Fibroblast of skin of left quadriceps (primary cell): Measurements from ENCODE around the gene ZCCHC2.

Experiments used
- DNase-seq, 2 experiments: peaks; one replicate each; pipeline ENCODE4 v3.0.0-alpha.2; 2013; ENCODE audit warnings: low read depth in 2 of 2

Gene ZCCHC2

GRCh38 chr18:62538881-62539280 lies 16.1 kb downstream of the ZCCHC2 start:
- no peak for DNase-seq

- no peak for DNase-seq
Measured at GRCh38 chr18:62539284-62540165, 16.7 kb downstream of the ZCCHC2 start.

- DNase-seq = no peak
Measured at GRCh38 chr18:62543021-62543420, 20.2 kb downstream of the ZCCHC2 start.

GRCh38 chr18:62545098-62545497 lies 22.3 kb downstream of the ZCCHC2 start:
- DNase-seq = no peak

GRCh38 chr18:62549755-62550154 lies 26.9 kb downstream of the ZCCHC2 start:
- DNase-seq = no peak

- no peak for DNase-seq
Measured at GRCh38 chr18:62550746-62551145, 27.9 kb downstream of the ZCCHC2 start.

GRCh38 chr18:62551972-62552513 lies 29.2 kb downstream of the ZCCHC2 start:
- no peak for DNase-seq

GRCh38 chr18:62554061-62554815 lies 31.4 kb downstream of the ZCCHC2 start:
- no peak for DNase-seq

- peak; percentile 20 to 32 for DNase-seq
Measured at GRCh38 chr18:62555135-62555534, 32.3 kb downstream of the ZCCHC2 start.

GRCh38 chr18:62556397-62556796 lies 33.6 kb downstream of the ZCCHC2 start:
- DNase-seq = no peak

- no peak for DNase-seq
Measured at GRCh38 chr18:62558015-62558663, 35.3 kb downstream of the ZCCHC2 start.

- DNase-seq = no peak
Measured at GRCh38 chr18:62564044-62564443, 41.2 kb downstream of the ZCCHC2 start.

GRCh38 chr18:62566199-62566598 lies 43.4 kb downstream of the ZCCHC2 start:
- no peak for DNase-seq

GRCh38 chr18:62566818-62567217 lies 44.0 kb downstream of the ZCCHC2 start:
- no peak for DNase-seq

- DNase-seq = no peak
Measured at GRCh38 chr18:62569081-62569655, 46.3 kb downstream of the ZCCHC2 start.

GRCh38 chr18:62571037-62571436 lies 48.2 kb downstream of the ZCCHC2 start:
- DNase-seq = no peak

- DNase-seq = no peak
Measured at GRCh38 chr18:62571648-62572047, 48.8 kb downstream of the ZCCHC2 start.

- DNase-seq = no peak
Measured at GRCh38 chr18:62572456-62572855, 49.6 kb downstream of the ZCCHC2 start.

- no peak for DNase-seq
Measured at GRCh38 chr18:62574776-62575175, 52.0 kb downstream of the ZCCHC2 start.

- no peak for DNase-seq
Measured at GRCh38 chr18:62576271-62576670, 53.4 kb downstream of the ZCCHC2 start.

- no peak for DNase-seq
Measured at GRCh38 chr18:62576845-62577512, 54.2 kb downstream of the ZCCHC2 start.
